ENCODE results near the gene TSSK6. TPM values are rescaled to one million over a fixed set of nuclear protein-coding genes. Genes with fewer than 3 reads are reported as not detected.

TSSK6 gene
- total RNA-seq, 1 experiment from 2014 or later, result 4.7 TPM

GRCh38 chr19:19559931-19560330, 44.6 kb upstream of the TSSK6 start:
- H3K9me3 Mint-ChIP-seq, result peaks cover 4% of the 10 kb centered on the region; the same call in 1 of the 2 replicates
- ChIA-PET CTCF (interaction anchor here (1.2 to 3.4 kb wide), 5 partner anchors 8 to 193 kb away, joined by 3 to 17 read pairs (median 6); partner anchors contain the start of gene GMIP), POLR2A (no interaction called here)
- no peak overlapping the region for H3K4me3 Mint-ChIP-seq
- no peaks in the 10 kb centered on the region for H3K27me3 Mint-ChIP-seq (ENCODE audit: low read depth)
- H3K4me1 Mint-ChIP-seq, result peaks cover 10% of the 10 kb centered on the region
- ATAC-seq (no peak), DNase-seq (ENCODE audit: low spot score) (no peak)
- TF ChIP-seq ZNF232 (CRISPR knock-in tag; IDR thresholded peaks at IDR 0.05) (no peak), ZNF416 (CRISPR knock-in tag; IDR thresholded peaks at IDR 0.05) (no peak), SOX15 (CRISPR knock-in tag; IDR thresholded peaks at IDR 0.05) (no peak), E2F1 (CRISPR knock-in tag; IDR thresholded peaks at IDR 0.05) (no peak), ZNF317 (CRISPR knock-in tag; IDR thresholded peaks at IDR 0.05; ENCODE audit: borderline replicate concordance, low read depth) (no peak), IRF1 (CRISPR knock-in tag; IDR thresholded peaks at IDR 0.05) (no peak), USF2 (CRISPR knock-in tag; IDR thresholded peaks at IDR 0.05) (no peak), E2F4 (CRISPR knock-in tag; IDR thresholded peaks at IDR 0.05; ENCODE audit: borderline replicate concordance, low read depth) (no peak), EMX1 (CRISPR knock-in tag; IDR thresholded peaks at IDR 0.05) (no peak), ARID4B (CRISPR knock-in tag; IDR thresholded peaks at IDR 0.05; ENCODE audit: borderline replicate concordance) (no peak), AFF4 (CRISPR knock-in tag; IDR thresholded peaks at IDR 0.05; ENCODE audit: borderline replicate concordance) (no peak), ZNF512 (CRISPR knock-in tag; IDR thresholded peaks at IDR 0.05; ENCODE audit: borderline replicate concordance) (no peak), OVOL2 (CRISPR knock-in tag; IDR thresholded peaks at IDR 0.05; ENCODE audit: borderline replicate concordance) (no peak), ATF6 (CRISPR knock-in tag; IDR thresholded peaks at IDR 0.05) (no peak), CTCF (IDR thresholded peaks at IDR 0.05) (no peak), RELA (CRISPR knock-in tag; IDR thresholded peaks at IDR 0.05; ENCODE audit: borderline replicate concordance) (no peak), NR2C2 (CRISPR knock-in tag; IDR thresholded peaks at IDR 0.05) (no peak), SMAD4 (CRISPR knock-in tag; IDR thresholded peaks at IDR 0.05) (no peak)
- H3K36me3 Mint-ChIP-seq, result peaks cover 5% of the 10 kb centered on the region
- no peak overlapping the region for H3K27ac Mint-ChIP-seq
